ENCODE results near the gene HOXD12. TPM values are rescaled to one million over a fixed set of nuclear protein-coding genes. Genes with fewer than 3 reads are reported as not detected.
A peak's percentile ranks its signal among the peaks of the same experiment; 100 is the strongest.

Gene HOXD12
- polyA plus RNA-seq, 1 donor from 2014 or later, result not detected

DNA sequence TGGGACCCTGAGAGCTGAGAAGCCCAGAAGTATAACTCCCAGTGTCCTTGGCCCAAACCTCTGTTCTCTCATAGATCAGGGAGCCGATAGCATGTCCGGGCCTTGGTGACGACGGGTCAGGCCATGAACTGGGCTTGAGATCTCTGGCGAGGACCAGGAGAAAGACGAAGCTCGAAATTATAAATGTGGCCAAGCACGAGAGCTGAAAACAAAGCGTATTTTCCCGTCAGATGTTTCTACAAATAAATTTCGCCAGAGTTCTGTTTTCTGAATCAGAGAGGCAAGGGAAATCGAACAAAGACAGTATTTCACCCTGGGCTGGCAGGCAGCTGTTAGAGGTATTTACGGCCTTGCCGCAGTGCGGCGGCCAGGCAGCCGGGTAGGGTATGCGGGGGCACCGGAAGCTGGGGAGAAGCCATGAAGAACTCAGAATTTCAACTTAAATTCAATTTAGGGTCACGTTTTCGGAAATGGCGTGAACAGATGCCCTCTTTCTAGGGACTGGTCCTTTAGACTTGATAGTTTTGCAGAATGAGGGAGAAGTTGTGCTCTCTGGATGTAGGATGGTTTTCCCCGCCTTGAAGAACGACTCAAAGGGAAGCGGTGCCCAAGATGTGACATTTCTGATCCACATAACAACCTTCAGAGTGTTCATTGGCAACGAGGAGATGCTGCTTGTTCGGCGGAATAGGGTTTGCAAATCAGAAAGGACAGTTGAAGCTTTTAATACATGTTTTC is 39.5 kb downstream of the HOXD12 start:
- H3K4me3 ChIP-seq (ENCODE audit: low read length), result no peak overlapping the region
- no peaks in the 10 kb centered on the region for H3F3A ChIP-seq (ENCODE audit: insufficient read depth, low read length, poor library complexity, severe bottlenecking)
- peaks cover 100% of the 10 kb centered on the region for H3K27me3 ChIP-seq (ENCODE audit: insufficient read depth, low read depth, low read length)
- no peaks in the 10 kb centered on the region for H3K9me2 ChIP-seq (ENCODE audit: insufficient read depth, low read length)
- H2AFZ ChIP-seq (ENCODE audit: low read depth, low read length), result no peak overlapping the region
- no peaks in the 10 kb centered on the region for H3K36me3 ChIP-seq (ENCODE audit: insufficient read depth, low read length)
- H3K9me3 ChIP-seq (ENCODE audit: low read length), result peaks cover 4% of the 10 kb centered on the region
- no peak for TF ChIP-seq TAF1 (IDR thresholded peaks at IDR 0.05; ENCODE audit: low read depth)
- TF ChIP-seq, protein P1, sequence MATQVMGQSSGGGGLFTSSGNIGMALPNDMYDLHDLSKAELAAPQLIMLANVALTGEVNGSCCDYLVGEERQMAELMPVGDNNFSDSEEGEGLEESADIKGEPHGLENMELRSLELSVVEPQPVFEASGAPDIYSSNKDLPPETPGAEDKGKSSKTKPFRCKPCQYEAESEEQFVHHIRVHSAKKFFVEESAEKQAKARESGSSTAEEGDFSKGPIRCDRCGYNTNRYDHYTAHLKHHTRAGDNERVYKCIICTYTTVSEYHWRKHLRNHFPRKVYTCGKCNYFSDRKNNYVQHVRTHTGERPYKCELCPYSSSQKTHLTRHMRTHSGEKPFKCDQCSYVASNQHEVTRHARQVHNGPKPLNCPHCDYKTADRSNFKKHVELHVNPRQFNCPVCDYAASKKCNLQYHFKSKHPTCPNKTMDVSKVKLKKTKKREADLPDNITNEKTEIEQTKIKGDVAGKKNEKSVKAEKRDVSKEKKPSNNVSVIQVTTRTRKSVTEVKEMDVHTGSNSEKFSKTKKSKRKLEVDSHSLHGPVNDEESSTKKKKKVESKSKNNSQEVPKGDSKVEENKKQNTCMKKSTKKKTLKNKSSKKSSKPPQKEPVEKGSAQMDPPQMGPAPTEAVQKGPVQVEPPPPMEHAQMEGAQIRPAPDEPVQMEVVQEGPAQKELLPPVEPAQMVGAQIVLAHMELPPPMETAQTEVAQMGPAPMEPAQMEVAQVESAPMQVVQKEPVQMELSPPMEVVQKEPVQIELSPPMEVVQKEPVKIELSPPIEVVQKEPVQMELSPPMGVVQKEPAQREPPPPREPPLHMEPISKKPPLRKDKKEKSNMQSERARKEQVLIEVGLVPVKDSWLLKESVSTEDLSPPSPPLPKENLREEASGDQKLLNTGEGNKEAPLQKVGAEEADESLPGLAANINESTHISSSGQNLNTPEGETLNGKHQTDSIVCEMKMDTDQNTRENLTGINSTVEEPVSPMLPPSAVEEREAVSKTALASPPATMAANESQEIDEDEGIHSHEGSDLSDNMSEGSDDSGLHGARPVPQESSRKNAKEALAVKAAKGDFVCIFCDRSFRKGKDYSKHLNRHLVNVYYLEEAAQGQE (IDR thresholded peaks at IDR 0.05; ENCODE audit: borderline replicate concordance), result no peak
- no peak for TF ChIP-seq RAD21 (conservative IDR thresholded peaks at IDR 0.05)
- no peak for TF ChIP-seq SMC3 (conservative IDR thresholded peaks at IDR 0.05; ENCODE audit: poor library complexity)
- TF ChIP-seq EZH2 (IDR thresholded peaks at IDR 0.05; ENCODE audit: borderline replicate concordance, insufficient read depth, low read length, poor library complexity, severe bottlenecking), result no peak
- no peak for TF ChIP-seq EP300 (conservative IDR thresholded peaks at IDR 0.05; ENCODE audit: poor library complexity, severe bottlenecking)
- no peak for TF ChIP-seq MXI1 (conservative IDR thresholded peaks at IDR 0.05; ENCODE audit: poor library complexity, severe bottlenecking)
- TF ChIP-seq, protein P2, sequence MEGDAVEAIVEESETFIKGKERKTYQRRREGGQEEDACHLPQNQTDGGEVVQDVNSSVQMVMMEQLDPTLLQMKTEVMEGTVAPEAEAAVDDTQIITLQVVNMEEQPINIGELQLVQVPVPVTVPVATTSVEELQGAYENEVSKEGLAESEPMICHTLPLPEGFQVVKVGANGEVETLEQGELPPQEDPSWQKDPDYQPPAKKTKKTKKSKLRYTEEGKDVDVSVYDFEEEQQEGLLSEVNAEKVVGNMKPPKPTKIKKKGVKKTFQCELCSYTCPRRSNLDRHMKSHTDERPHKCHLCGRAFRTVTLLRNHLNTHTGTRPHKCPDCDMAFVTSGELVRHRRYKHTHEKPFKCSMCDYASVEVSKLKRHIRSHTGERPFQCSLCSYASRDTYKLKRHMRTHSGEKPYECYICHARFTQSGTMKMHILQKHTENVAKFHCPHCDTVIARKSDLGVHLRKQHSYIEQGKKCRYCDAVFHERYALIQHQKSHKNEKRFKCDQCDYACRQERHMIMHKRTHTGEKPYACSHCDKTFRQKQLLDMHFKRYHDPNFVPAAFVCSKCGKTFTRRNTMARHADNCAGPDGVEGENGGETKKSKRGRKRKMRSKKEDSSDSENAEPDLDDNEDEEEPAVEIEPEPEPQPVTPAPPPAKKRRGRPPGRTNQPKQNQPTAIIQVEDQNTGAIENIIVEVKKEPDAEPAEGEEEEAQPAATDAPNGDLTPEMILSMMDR (IDR thresholded peaks at IDR 0.05; ENCODE audit: poor library complexity, severe bottlenecking), result no peak
- TF ChIP-seq POLR2AphosphoS5 (IDR thresholded peaks at IDR 0.05), result no peak
- no peak overlapping the region for H3K9ac ChIP-seq (ENCODE audit: low read length)
- no peak overlapping the region for H3K27ac ChIP-seq (ENCODE audit: low read length)
- no peaks in the 10 kb centered on the region for H3K79me2 ChIP-seq (replicated peaks; ENCODE audit: insufficient read depth, low read length)
- no peak overlapping the region for H3K4me2 ChIP-seq (ENCODE audit: low read length)
- H4K20me1 ChIP-seq (ENCODE audit: insufficient read depth), result no peaks in the 10 kb centered on the region

DNA sequence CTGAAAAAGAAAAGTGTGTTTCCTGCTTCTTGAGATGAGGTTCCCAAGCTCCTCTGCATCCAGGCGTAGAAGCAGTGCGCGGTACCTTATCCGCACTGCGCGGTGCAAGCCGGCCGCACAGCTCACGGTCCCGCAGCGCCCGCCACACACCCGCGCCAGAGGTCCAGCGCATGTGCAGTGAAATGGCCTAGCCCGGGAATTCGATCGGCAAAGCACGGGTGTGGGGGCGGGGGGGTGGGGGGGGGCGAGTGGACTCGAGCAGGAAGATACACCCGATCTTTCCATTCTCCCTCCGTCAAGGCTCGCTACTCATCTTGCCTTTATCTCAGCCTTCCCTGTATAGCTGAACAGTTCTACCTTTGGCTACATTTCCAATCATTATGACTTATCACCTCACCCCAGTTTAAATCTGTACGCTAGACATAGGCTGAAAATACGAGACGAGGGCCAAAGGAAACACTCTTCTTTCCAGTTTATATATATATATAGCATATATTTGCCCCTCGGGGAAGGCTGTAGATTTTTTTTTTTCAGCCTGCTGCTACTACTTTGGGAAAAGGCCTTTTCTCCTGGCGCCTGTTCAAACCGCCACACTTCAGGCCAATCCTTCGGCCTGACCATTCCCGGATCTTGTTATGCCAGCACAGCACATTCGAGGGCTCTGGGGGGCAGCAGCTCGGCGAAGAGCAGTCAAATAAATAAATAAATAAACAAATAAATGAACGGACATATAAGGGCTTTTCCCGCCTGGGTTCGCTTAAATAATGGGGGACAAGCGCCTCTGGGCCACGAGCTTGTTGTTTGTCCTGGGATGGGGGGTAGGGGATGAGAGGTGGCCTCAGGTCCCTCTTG is 40.3 kb downstream of the HOXD12 start:
- no peak overlapping the region for H2AFZ ChIP-seq (ENCODE audit: low read depth, low read length)
- no peak overlapping the region for H3K4me2 ChIP-seq (ENCODE audit: low read length)

More for the DNA sequence above, 40.3 kb downstream of the HOXD12 start:
- TF ChIP-seq RAD21 (conservative IDR thresholded peaks at IDR 0.05) (no peak), EP300 (conservative IDR thresholded peaks at IDR 0.05; ENCODE audit: poor library complexity, severe bottlenecking) (no peak)
- H3K27ac ChIP-seq (ENCODE audit: low read length), result no peak overlapping the region
- no peaks in the 10 kb centered on the region for H3K9me2 ChIP-seq (ENCODE audit: insufficient read depth, low read length)
- no peaks in the 10 kb centered on the region for H3F3A ChIP-seq (ENCODE audit: insufficient read depth, low read length, poor library complexity, severe bottlenecking)
- no peak overlapping the region for H3K9ac ChIP-seq (ENCODE audit: low read length)
- H3K4me3 ChIP-seq (ENCODE audit: low read length), result peak overlapping the region; percentile 61
- no peaks in the 10 kb centered on the region for H4K20me1 ChIP-seq (ENCODE audit: insufficient read depth)
- peaks cover 4% of the 10 kb centered on the region for H3K9me3 ChIP-seq (ENCODE audit: low read length)
- peaks cover 99% of the 10 kb centered on the region for H3K27me3 ChIP-seq (ENCODE audit: insufficient read depth, low read depth, low read length)
- no peaks in the 10 kb centered on the region for H3K36me3 ChIP-seq (ENCODE audit: insufficient read depth, low read length)
- no peaks in the 10 kb centered on the region for H3K79me2 ChIP-seq (replicated peaks; ENCODE audit: insufficient read depth, low read length)

All from neural cell (in vitro differentiated cells).